Measurements from ENCODE around the gene NPHP1.

Gene NPHP1

GRCh38 chr2:110153416-110153815 lies 51.4 kb downstream of the NPHP1 start:
- Histone ChIP-seq H4K20me1 (ENCODE audit: insufficient read depth, low read length) (no peaks in the 10 kb centered on the region), H3K4me1 (ENCODE audit: insufficient read depth, low read length) (no peaks in the 10 kb centered on the region), H3K79me2 (ENCODE audit: insufficient read depth, low read length) (no peaks in the 10 kb centered on the region), H2AFZ (ENCODE audit: low read depth, low read length) (no peak overlapping the region), H3K9me3 (ENCODE audit: insufficient read depth, low read length, severe bottlenecking) (peaks cover 7% of the 10 kb centered on the region), H3K4me3 (ENCODE audit: low read depth in 1 of 2, low read length in 2 of 2) (no peak overlapping the region), H3K9ac (ENCODE audit: low read depth, low read length) (no peak overlapping the region), H3K36me3 (ENCODE audit: insufficient read depth, low read length) (no peaks in the 10 kb centered on the region), H3K27ac (ENCODE audit: low read length) (no peak overlapping the region), H3K4me2 (ENCODE audit: insufficient read depth, low read length) (no peak overlapping the region), H3K27me3 (ENCODE audit: insufficient read depth, low read length, poor library complexity) (no peaks in the 10 kb centered on the region)
- DNase-seq: no peak
- TF ChIP-seq CTCF (IDR thresholded peaks at IDR 0.05; ENCODE audit: borderline replicate concordance, extremely low read depth, low read length, poor library complexity, severe bottlenecking): no peak
- no peak for TF ChIP-seq EZH2 (IDR thresholded peaks at IDR 0.05; ENCODE audit: borderline replicate concordance, low read depth, low read length, severe bottlenecking)
- no peak for ATAC-seq (ENCODE audit: insufficient read depth, low read depth)

- Histone ChIP-seq H3K4me1 (ENCODE audit: insufficient read depth, low read length) (no peaks in the 10 kb centered on the region), H4K20me1 (ENCODE audit: insufficient read depth, low read length) (no peaks in the 10 kb centered on the region), H3K27ac (ENCODE audit: low read length) (no peak overlapping the region), H3K9me3 (ENCODE audit: insufficient read depth, low read length, severe bottlenecking) (peaks cover 7% of the 10 kb centered on the region), H3K4me3 (ENCODE audit: low read depth in 1 of 2, low read length in 2 of 2) (no peak overlapping the region), H3K36me3 (ENCODE audit: insufficient read depth, low read length) (no peaks in the 10 kb centered on the region), H3K9ac (ENCODE audit: low read depth, low read length) (no peak overlapping the region), H3K4me2 (ENCODE audit: insufficient read depth, low read length) (no peak overlapping the region), H3K27me3 (ENCODE audit: insufficient read depth, low read length, poor library complexity) (no peaks in the 10 kb centered on the region), H3K79me2 (ENCODE audit: insufficient read depth, low read length) (no peaks in the 10 kb centered on the region), H2AFZ (ENCODE audit: low read depth, low read length) (no peak overlapping the region)
- no peak for DNase-seq
- no peak for TF ChIP-seq EZH2 (IDR thresholded peaks at IDR 0.05; ENCODE audit: borderline replicate concordance, low read depth, low read length, severe bottlenecking)
- TF ChIP-seq CTCF (IDR thresholded peaks at IDR 0.05; ENCODE audit: borderline replicate concordance, extremely low read depth, low read length, poor library complexity, severe bottlenecking): no peak
- no peak for ATAC-seq (ENCODE audit: insufficient read depth, low read depth)
Observed at GRCh38 chr2:110152943-110153342, 51.9 kb downstream of the NPHP1 start.

GRCh38 chr2:110149330-110150220 lies 55.2 kb downstream of the NPHP1 start:
- ATAC-seq (ENCODE audit: insufficient read depth, low read depth) (no peak), DNase-seq (no peak)
- TF ChIP-seq CTCF (IDR thresholded peaks at IDR 0.05; ENCODE audit: borderline replicate concordance, extremely low read depth, low read length, poor library complexity, severe bottlenecking) (no peak), EZH2 (IDR thresholded peaks at IDR 0.05; ENCODE audit: borderline replicate concordance, low read depth, low read length, severe bottlenecking) (no peak)
- Histone ChIP-seq H3K4me2 (ENCODE audit: insufficient read depth, low read length) (no peak overlapping the region), H3K9me3 (ENCODE audit: insufficient read depth, low read length, severe bottlenecking) (peaks cover under 1% of the 10 kb centered on the region), H3K9ac (ENCODE audit: low read depth, low read length) (no peak overlapping the region), H2AFZ (ENCODE audit: low read depth, low read length) (no peak overlapping the region), H3K4me3 (ENCODE audit: low read depth in 1 of 2, low read length in 2 of 2) (no peak overlapping the region), H3K36me3 (ENCODE audit: insufficient read depth, low read length) (no peaks in the 10 kb centered on the region), H3K4me1 (ENCODE audit: insufficient read depth, low read length) (no peaks in the 10 kb centered on the region), H3K27ac (ENCODE audit: low read length) (no peak overlapping the region), H3K27me3 (ENCODE audit: insufficient read depth, low read length, poor library complexity) (no peaks in the 10 kb centered on the region), H4K20me1 (ENCODE audit: insufficient read depth, low read length) (no peaks in the 10 kb centered on the region), H3K79me2 (ENCODE audit: insufficient read depth, low read length) (no peaks in the 10 kb centered on the region)

Data from DND-41 (cell line).